Amygdala (tissue), 56 donors: ENCODE measurements around the gene PATJ.

Source experiments
- DNase-seq, 56 donors: peaks; one replicate each; lab custom pipeline; 2025; lab: John Stamatoyannopoulos, UW

PATJ gene

GRCh38 chr1:62082456-62083363 is 340.4 kb downstream of the PATJ start:
- DNase-seq: peak in 16 of 56 donors; percentile 1 to 58 (median 10)

- DNase-seq: peak in 15 of 56 donors; percentile 4 to 47 (median 17)
Observed at GRCh38 chr1:62084310-62084890, 342.1 kb downstream of the PATJ start.

- DNase-seq: no peak
Observed at GRCh38 chr1:62088439-62088838, 346.2 kb downstream of the PATJ start.

- no peak for DNase-seq
Observed at GRCh38 chr1:62089570-62089969, 347.3 kb downstream of the PATJ start.

GRCh38 chr1:62090016-62090415 is 347.7 kb downstream of the PATJ start:
- DNase-seq: no peak

- no peak for DNase-seq
Observed at GRCh38 chr1:62092110-62092509, 349.8 kb downstream of the PATJ start.

GRCh38 chr1:62093261-62093660 is 351.0 kb downstream of the PATJ start:
- no peak for DNase-seq

- DNase-seq: no peak
Observed at GRCh38 chr1:62097464-62097863, 355.2 kb downstream of the PATJ start.

GRCh38 chr1:62100442-62100841 is 358.2 kb downstream of the PATJ start:
- DNase-seq: no peak

- no peak for DNase-seq
Observed at GRCh38 chr1:62103846-62104245, 361.6 kb downstream of the PATJ start.

- no peak for DNase-seq
Observed at GRCh38 chr1:62107923-62108322, 365.6 kb downstream of the PATJ start.

- DNase-seq: no peak
Observed at GRCh38 chr1:62109124-62109523, 366.8 kb downstream of the PATJ start.

- no peak for DNase-seq
Observed at GRCh38 chr1:62110198-62110817, 368.0 kb downstream of the PATJ start.

GRCh38 chr1:62111084-62111483 is 368.8 kb downstream of the PATJ start:
- no peak for DNase-seq

- DNase-seq: no peak
Observed at GRCh38 chr1:62113507-62113906, 371.2 kb downstream of the PATJ start.

- no peak for DNase-seq
Observed at GRCh38 chr1:62117018-62117750, 374.9 kb downstream of the PATJ start.

GRCh38 chr1:62126579-62127290 is 384.5 kb downstream of the PATJ start:
- DNase-seq: no peak

GRCh38 chr1:62128745-62129144 is 386.5 kb downstream of the PATJ start:
- DNase-seq: no peak

GRCh38 chr1:62131093-62131725 is 388.9 kb downstream of the PATJ start:
- peak in 25 of 56 donors; percentile 0 to 62 (median 8) for DNase-seq

GRCh38 chr1:62138029-62138428 is 395.7 kb downstream of the PATJ start:
- no peak for DNase-seq
